A549 treated with GW870086 at 1 μM for 4 hours (cell line): ENCODE results near the gene MYH10. TPM values are rescaled to one million over a fixed set of nuclear protein-coding genes. Genes with fewer than 3 reads are reported as not detected.

Source experiments
- total RNA-seq: library from RNA; stranded (reverse); fragments of 200-300 nt; extraction: Qiagen RNA extraction; gene quantifications from 5 replicates; pipeline ENCODE4 v1.2.3, GENCODE V29; 2022; ENCODE audit warnings: low read depth

MYH10 gene
- total RNA-seq, result 16.9 to 24.2 TPM (median 20.1 TPM) in 5 replicates

DNA sequence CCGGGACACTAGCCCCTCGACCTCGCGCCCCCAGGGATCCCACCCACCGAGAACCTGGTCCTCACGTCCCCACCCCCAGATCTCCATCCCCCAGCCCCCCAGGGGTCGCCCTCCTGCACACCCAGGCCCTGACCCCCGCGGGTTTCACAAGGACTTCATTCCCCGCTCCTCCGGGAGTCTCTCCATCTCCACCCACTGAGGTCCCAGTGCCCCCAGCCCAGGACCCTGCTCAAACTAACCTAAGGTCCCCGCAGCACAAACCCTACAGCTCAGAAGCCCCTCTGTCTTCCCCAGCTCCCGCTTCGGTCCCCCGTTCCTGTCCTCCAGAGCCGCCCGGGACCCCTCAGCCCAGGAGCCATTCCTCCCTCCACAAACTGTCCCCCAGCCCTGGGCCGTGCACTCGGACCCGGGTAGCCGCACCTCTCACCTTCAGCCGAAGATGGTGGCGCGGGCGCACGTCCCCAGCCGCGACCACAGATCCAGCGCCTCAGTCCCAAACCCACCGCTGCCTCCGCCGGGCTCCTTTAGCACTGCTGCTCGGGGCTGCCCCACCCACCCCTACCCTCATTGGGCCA is at the start of gene MYH10:
Gene MYH10, minus strand, starts transcription at position 499 of the 575 bp plus-strand sequence. CDS start 7,479 bp downstream, outside the sequence.

DNA sequence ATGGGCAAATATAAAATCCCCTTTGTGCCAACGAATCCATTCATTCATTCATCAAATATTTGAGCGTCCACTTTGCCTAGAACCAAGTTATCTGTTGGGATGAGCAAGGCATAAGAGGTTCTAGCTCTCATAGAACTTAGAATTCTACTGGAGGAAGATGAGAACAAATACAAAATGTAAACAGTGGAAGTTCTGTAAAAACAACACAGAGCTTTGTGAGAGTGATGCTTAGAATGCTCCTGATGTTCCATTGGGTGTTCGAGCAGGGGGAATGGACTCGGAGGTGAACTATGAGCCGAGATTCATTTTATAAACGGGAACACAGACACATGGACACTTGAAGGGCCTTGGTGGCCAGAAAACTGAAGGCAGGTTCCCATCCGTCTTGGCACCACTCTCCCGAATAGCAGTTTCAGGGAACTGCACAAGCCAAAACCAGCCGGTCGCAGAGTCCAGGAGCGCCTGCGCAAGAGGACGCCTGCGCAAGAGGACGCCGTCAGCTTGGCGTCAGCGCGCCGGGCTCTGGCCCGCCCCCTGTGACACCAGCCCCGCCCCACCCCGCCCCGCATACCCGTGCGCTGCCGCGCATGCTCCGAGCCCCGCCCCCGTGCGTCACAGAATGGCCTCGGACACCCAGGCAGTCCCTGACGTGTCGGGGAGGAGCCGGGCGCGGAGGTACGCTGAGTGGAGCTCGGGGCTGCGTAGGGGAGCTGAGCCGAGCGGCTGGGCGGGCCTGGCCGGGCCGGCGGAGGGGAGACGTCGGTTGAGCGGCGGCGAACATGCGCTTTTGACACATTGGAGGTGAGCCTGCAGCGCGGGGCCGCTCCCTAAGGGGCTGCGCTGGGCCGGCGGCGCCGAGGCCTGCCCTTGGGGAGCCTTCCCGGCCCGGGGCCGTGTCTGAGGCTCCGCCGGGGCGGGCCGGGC is 195.0 kb downstream of the MYH10 start, which contains the start of gene NDEL1:
Gene NDEL1, plus strand, starts transcription at position 640 of the 924 bp plus-strand sequence. CDS start 8,388 bp downstream, outside the sequence.

Other genes starting within 250 kb of the MYH10 start
- gene RPL26, start 247.5 kb downstream of the MYH10 start, total RNA-seq, result 3,549 to 4,766 TPM (median 3,710 TPM) in 5 replicates
- gene RNF222, start 232.9 kb downstream of the MYH10 start, total RNA-seq, result not detected in 5 replicates
- 54.6 to 66.7 TPM (median 65.1 TPM) in 5 replicates for gene NDEL1, start 194.8 kb downstream of the MYH10 start, total RNA-seq
- not detected in 5 replicates for gene CCDC42, start 114.1 kb upstream of the MYH10 start, total RNA-seq
- gene SPDYE4, start 127.8 kb upstream of the MYH10 start, total RNA-seq, result not detected in 5 replicates
- not detected in 5 replicates for gene MFSD6L, start 168.6 kb upstream of the MYH10 start, total RNA-seq
- not detected in 5 replicates for gene PIK3R6, start 236.9 kb upstream of the MYH10 start, total RNA-seq